ENCODE measurements around the gene NCAM1. TPM values are rescaled to one million over a fixed set of nuclear protein-coding genes. Genes with fewer than 3 reads are reported as not detected.
A peak's percentile ranks its signal among the peaks of the same experiment; 100 is the strongest.

The NCAM1 gene
- total RNA-seq, 1 donor from 2014 or later, result 332 TPM

GRCh38 chr11:113278925-113279324 is 317.7 kb downstream of the NCAM1 start:
- H3K4me1 ChIP-seq, result no peaks in the 10 kb centered on the region
- no peak for DNase-seq
- H3K27ac ChIP-seq (replicated peaks), result no peak overlapping the region
- H3K36me3 ChIP-seq, result no peaks in the 10 kb centered on the region
- intact Hi-C loops (cut with micrococcal nuclease), result no loop called here
- H3K4me3 ChIP-seq, result no peak overlapping the region
- no peaks in the 10 kb centered on the region for H3K9me3 ChIP-seq (replicated peaks)
- TF ChIP-seq CTCF (IDR thresholded peaks at IDR 0.05; ENCODE audit: borderline replicate concordance), result peak; percentile 43
- no peaks in the 10 kb centered on the region for H3K27me3 ChIP-seq (ENCODE audit: low read depth)

DNA sequence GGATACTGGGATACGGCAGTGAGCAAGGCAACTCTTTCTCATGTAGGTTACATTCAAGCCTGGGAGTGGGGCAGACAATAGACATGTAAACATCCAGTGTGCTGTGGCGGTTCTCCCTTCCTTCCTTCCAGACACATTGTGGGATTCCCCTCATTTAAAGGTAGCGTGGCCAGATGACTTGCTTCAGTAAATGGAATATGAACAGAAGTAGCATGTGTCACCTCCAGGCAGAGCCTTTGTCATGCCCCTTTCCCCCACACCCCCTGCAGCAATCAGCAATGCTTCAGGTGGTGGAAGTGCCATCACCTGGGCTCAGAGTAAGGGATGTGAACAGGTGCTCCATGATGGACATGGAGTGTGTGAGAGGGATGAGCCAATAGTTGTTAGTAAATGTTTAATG is 318.4 kb downstream of the NCAM1 start:
- Histone ChIP-seq H3K27ac (replicated peaks) (no peak overlapping the region), H3K36me3 (no peaks in the 10 kb centered on the region), H3K4me3 (no peak overlapping the region), H3K27me3 (ENCODE audit: low read depth) (no peaks in the 10 kb centered on the region), H3K4me1 (no peaks in the 10 kb centered on the region), H3K9me3 (replicated peaks) (no peaks in the 10 kb centered on the region)
- TF ChIP-seq CTCF (IDR thresholded peaks at IDR 0.05; ENCODE audit: borderline replicate concordance), result no peak
- intact Hi-C loops (cut with micrococcal nuclease), result no loop called here
- DNase-seq, result no peak

GRCh38 chr11:113281052-113281725 is 320.0 kb downstream of the NCAM1 start:
- TF ChIP-seq CTCF (IDR thresholded peaks at IDR 0.05; ENCODE audit: borderline replicate concordance), result no peak
- no peaks in the 10 kb centered on the region for H3K9me3 ChIP-seq (replicated peaks)
- no peak overlapping the region for H3K4me3 ChIP-seq
- no peak for DNase-seq
- H3K27ac ChIP-seq (replicated peaks), result no peak overlapping the region
- no peaks in the 10 kb centered on the region for H3K4me1 ChIP-seq
- intact Hi-C loops (cut with micrococcal nuclease), result no loop called here
- no peaks in the 10 kb centered on the region for H3K36me3 ChIP-seq
- H3K27me3 ChIP-seq (ENCODE audit: low read depth), result no peaks in the 10 kb centered on the region

DNA sequence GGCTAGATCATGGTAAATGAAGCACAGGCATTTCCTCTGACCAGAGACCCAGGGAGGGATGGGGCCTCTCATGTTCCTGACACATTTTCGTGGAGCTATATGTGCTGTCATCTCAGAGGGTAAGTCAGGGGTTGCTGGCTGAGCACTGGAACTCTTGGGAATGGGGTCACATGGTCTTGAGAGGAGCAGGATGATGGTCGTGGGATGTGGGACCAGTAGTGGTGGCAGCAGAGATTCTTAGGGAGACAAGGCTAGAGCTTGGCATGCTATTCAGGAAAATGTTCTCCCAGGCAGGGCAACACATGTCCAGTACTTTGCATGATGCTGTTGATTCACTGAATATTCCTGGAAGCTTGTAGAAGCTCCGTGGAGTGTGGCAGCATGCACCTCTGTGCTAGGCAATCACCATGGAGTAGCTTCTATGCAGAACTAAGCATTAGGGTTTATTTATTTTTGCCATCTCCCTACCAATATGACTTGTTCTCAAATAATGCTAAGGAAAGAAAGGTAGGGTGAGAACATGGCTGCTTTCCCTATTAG is 321.7 kb downstream of the NCAM1 start:
- Histone ChIP-seq H3K27ac (replicated peaks) (no peak overlapping the region), H3K27me3 (ENCODE audit: low read depth) (no peaks in the 10 kb centered on the region), H3K4me3 (no peak overlapping the region), H3K4me1 (peaks cover 5% of the 10 kb centered on the region), H3K36me3 (no peaks in the 10 kb centered on the region), H3K9me3 (replicated peaks) (no peaks in the 10 kb centered on the region)
- no peak for DNase-seq
- intact Hi-C loops (cut with micrococcal nuclease), result no loop called here
- TF ChIP-seq CTCF (IDR thresholded peaks at IDR 0.05; ENCODE audit: borderline replicate concordance), result no peak

DNA sequence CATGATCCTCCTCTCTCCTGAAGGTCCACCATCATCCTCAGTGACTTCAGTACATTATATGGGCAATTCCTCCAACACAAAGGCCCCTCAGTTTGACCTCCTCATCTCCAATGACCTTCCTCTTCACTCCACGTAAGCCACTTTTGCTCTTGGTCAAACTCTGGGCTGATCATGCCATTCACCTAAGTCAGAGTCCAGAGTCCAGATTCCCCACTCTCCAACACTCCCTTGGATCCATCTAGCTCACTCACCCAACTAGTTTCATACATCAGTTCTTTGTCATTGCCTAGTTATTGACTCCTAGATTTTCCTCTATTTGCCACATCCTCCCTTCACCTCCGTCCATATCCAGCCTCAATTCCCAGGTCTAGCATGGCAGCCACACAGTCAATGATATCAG is 322.7 kb downstream of the NCAM1 start:
- intact Hi-C loops (cut with micrococcal nuclease), result no loop called here
- TF ChIP-seq CTCF (IDR thresholded peaks at IDR 0.05; ENCODE audit: borderline replicate concordance), result no peak
- no peak for DNase-seq

More for the DNA sequence above, 322.7 kb downstream of the NCAM1 start:
- no peaks in the 10 kb centered on the region for H3K9me3 ChIP-seq (replicated peaks)
- H3K27me3 ChIP-seq (ENCODE audit: low read depth), result no peaks in the 10 kb centered on the region
- no peaks in the 10 kb centered on the region for H3K36me3 ChIP-seq
- H3K27ac ChIP-seq (replicated peaks), result no peak overlapping the region
- peaks cover 9% of the 10 kb centered on the region for H3K4me1 ChIP-seq
- no peak overlapping the region for H3K4me3 ChIP-seq

Data from left ventricle myocardium inferior (tissue), 1 donor.